GM20000 (cell line): Measurements from ENCODE around the gene NRAP.

ENCODE experiments used
- DNase-seq: peaks from one replicate; pipeline ENCODE4 v3.0.0; 2012; ENCODE audit warnings: low spot score
- CTCF ChIP-seq: IDR thresholded peaks from 2 replicates; pipeline ENCODE4 v1.5.1; 2012; ENCODE audit warnings: mild to moderate bottlenecking, control low read depth; ENCODE audit errors: extremely low read depth, missing control alignments

NRAP gene

GRCh38 chr10:113621799-113622198 lies 42.0 kb downstream of the NRAP start:
- DNase-seq: no peak
- no peak for TF ChIP-seq CTCF

GRCh38 chr10:113620936-113621335 lies 42.9 kb downstream of the NRAP start:
- no peak for TF ChIP-seq CTCF

GRCh38 chr10:113620511-113620910 lies 43.3 kb downstream of the NRAP start:
- no peak for DNase-seq
- TF ChIP-seq CTCF: no peak

More at GRCh38 chr10:113620936-113621335, 42.9 kb downstream of the NRAP start:
- DNase-seq: no peak

- DNase-seq: no peak
- no peak for TF ChIP-seq CTCF
Measured at GRCh38 chr10:113619401-113619800, 44.4 kb downstream of the NRAP start.

GRCh38 chr10:113618338-113618737 lies 45.5 kb downstream of the NRAP start:
- DNase-seq: no peak
- no peak for TF ChIP-seq CTCF

- no peak for DNase-seq
- TF ChIP-seq CTCF: no peak
Measured at GRCh38 chr10:113617086-113617485, 46.8 kb downstream of the NRAP start.

GRCh38 chr10:113616244-113617074 lies 47.4 kb downstream of the NRAP start:
- DNase-seq: no peak
- TF ChIP-seq CTCF: no peak
